HG02798 (cell line): ENCODE data around the gene TXNDC17.
"Not testable (repeated sequence)": the region's sequence is repeated elsewhere in the genome, so short reads cannot be mapped to it uniquely, and the experiment has no call there.

Source experiments
- ATAC-seq: cut with Tn5 transposase; IDR thresholded peaks from one replicate; pipeline ENCODE4 v1.9.1; 2021; ENCODE audit warnings: mild to moderate bottlenecking; ENCODE audit not compliant: unreplicated experiment, poor library complexity

Gene TXNDC17

DNA sequence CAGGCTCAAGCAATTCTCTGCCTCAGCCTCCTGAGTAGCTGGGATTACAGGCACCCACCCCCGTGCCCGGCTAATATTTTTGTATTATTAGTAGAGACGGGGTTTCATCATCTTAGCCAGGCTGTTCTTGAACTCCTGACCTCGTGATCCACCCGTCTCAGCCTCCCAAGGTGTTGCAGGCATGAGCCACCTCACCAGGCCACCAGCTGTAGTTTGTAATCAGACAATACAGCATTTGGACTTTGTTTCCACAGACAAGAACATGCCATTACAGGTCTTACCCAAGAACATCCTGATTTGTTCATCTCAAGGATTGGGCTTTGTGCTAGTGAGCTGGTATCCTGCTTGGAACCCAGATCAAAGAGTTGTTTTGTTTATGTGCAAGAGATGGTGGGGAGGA is 40.8 kb downstream of the TXNDC17 start:
- ATAC-seq, result no peak

DNA sequence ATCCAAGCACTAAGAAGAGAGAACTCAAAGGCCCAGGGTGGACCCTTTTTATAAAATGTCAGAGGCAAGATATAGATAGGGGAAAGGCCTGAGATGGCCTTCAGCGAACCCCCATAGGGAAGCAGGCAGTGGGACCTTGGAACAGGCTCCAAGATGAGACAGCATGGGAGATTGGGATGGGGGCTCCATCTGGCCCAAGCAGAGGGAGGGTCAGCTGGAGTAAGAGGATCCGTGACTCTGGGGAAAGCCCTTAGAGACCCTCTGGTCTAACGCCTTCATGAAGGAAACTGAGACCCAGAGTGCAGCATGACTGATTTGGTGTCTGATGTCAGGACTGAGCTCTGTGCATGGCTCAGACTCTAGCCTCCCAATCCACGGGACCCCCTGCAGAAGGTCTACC is 41.5 kb downstream of the TXNDC17 start:
- no peak for ATAC-seq

DNA sequence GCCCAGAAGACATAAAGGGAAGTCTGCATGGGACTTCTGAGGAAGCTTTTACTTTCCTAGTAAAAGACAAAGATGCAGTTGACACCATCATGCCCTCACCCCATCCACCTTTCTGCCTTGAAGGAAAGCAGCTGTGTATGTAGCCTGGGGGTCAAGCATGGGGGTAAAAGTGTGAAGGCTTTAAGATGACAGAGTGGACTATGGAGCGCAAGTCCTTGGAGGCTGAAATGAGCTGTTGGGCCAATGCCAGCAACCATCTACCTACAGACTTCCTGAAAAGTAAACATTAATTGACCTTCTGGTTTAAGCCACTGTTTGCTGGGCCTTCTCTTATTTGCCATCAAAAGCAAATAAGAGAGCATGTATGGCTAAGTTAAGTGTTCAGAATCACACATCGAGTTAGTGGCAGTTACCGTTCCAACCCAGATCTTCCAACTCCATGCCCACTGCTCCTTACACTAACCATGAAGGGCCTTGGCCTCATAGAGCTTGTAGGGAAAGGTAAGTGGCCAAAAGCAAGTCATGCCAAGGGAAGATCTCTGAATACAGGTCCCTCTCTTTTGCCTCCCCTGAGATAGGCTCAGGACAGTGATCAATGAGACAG is 42.3 kb downstream of the TXNDC17 start:
- ATAC-seq, result no peak

DNA sequence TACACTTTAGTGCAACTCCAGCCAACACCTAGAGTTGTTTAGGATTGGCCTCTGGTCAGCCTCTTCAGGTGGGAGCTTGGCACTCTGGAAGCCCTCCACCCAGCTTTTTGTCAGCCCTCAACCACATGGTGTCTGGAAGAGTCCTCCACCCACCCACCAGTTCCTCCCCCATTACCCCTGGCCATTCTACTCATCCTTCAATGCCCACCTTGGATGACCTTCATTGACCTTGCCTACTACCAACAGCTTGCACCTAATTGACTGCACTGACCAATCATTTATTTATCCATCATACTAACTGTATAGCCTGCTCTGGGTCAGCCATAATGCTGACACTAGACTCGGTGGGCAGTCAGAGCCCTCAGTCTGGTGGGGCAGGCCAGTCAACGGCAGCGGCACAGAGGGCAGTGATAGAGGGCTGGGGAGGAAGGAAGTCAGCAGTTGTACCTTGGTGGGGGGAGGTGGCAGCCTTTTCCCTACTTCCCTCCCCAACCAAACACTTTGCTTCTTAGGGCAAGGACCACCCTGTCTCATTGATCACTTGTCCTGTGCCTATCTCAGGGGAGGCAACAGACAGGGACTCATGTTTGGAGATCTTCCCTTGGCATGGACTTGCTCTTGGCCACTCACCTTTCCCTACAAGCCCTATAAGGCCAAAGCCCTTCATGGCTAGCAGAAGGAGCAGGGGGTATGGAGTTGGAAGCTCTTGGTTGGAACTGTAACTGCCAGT is 43.0 kb downstream of the TXNDC17 start:
- ATAC-seq, result no peak

DNA sequence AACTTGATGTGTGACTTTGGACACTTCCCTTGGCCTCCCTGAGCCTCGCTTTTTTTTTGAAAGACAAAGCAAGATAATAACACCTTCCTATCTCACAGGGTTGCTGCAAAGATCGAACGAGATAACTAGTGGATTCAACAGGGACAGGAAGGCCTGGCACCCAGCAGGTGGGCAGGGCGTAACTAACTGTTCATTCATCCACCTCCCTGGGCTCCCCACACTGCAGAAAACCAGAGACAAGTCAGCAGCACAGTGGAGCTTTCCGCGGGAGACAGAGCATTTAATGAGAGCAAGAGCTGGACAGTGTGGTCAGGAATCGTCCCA is 43.6 kb downstream of the TXNDC17 start:
- no peak for ATAC-seq

DNA sequence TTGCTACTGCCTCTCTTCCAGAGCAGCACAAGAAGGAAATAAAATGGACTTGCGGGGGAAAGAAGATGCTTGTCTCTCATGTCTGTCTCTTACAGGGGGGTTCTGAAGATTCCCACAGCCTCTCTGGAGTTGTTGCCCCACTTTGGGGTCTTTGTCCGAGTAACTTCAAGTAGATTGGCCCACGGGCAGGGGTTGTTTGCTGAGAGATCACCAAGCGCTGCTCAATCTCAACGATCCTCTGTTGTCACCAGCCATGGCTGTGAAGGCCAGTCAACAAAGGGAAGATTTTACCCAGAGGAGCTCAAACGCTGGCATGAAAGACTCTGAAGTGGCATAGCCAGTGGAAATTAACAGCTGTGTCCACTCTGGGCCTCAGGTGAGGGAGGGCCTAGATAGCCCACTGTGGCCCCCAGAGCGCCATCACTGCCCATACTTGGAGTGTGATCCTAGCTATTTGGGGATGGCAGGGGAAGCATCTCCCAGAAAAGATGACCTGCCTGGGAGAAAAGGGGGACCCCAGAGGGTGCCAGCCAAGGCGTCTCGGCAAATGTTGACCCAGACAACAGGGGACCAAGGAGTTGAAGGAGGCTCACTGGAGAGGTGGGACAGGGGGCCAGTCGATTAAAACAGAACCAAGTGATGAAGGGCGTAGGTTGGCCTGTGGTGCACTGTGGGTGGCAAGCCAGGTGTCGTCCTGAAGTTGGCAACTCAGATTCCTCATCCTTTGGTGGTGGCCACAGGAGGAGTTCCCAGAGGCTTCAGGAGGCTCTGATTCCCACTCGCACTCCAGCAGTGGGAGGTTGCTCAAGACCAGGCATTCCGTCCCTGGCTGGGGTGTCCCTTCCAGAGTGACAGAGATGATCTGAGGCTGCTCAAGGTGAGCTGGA is 44.3 kb downstream of the TXNDC17 start:
- ATAC-seq, result no peak

DNA sequence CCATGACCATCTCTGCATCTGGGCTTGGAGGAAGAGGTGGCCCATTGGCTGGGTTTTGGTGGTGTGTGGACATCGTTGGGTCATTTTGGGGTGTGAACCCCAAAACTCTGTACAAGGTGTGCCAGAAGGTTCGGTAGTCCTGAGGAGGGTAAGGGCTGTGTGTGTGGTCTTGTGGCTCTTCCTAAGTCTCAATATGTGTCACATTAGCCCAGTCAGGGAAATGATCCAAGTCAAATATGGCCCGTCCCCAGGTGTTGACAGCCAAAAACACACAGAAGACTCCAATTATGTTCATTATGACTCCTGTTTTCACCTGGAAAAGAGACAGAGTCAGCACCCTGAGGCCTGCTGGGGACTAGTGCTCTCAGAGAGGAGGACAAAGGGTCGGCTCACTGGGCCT is 45.2 kb downstream of the TXNDC17 start:
- no peak for ATAC-seq

DNA sequence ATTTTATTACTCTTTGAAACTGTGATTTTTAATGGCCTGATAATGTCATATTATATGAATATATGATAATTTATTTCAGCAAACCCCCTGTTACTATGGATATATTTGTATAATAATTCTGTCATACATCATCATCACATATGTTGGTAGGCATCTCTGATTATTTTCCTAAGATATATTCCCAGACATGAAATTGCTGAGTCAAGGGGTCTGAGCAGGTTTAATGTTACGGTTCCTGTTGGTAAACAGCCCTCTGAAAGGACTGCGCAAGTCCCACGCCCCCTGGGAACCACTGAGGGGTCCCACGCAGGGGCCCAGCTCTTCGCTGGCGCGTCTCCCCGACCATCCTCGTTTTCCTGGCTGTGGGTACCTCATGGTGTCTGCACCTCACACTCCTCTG is 48.1 kb downstream of the TXNDC17 start:
- ATAC-seq, result no peak

DNA sequence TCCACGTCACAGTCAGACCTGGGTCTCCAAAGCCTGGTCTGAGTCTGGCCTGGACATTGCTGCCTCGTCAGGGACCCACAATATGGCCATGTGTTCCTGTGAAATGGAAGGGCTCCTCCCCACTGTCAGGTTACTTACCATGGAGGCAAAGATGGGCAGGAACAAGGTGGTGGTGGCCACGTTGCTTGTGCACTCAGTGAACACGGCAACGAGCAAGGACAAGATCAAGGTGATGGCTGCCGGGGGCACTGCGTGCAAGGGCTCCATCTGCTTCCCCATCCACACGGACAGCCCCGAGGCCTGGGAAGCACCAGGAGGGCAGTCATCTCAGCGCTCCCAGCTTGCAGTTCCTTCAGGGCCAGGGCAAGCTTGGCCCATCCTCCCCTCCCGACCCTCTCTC is 49.8 kb downstream of the TXNDC17 start:
- ATAC-seq, result no peak

DNA sequence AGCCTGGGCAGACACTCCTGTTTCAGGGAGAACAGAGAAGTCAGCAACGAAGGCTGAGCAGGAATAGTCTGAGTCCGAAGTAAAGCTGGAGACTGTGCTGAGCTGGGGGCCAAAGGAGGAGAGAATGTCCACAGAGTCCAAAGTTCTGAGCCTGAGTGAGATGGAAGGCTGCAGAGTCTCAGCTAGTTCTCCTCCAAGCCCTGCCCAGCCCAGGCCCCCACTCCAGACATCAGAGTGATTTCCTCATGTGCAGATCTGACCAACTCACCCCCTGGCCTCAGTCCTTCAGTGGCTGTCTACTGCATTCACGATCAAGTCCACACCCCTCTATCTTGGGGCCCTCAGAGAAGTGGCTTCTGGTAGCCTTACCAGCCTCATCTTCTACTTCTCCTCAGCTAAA is 50.7 kb downstream of the TXNDC17 start:
- ATAC-seq, result no peak

DNA sequence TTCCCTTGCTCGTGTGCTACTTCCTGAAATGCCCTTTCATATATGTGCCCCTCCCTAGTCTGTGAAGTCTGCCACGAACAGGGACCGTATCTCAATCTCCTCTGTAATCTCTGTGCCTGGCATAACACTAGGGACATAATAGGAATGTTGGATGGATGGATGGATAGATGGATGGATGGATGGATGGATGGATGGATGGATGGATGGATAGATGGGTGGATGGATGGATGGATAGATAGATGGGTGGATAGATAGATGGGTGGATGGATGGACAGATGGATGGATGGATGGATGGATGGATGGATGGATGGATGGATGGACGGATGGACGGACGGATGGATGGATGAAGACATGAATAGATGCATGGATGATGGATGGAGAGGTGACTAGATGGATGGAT is 51.1 kb downstream of the TXNDC17 start:
- ATAC-seq, result not testable (repeated sequence)
